WI38 (cell line): Measurements from ENCODE around the gene PACRG.

Experiments used
- H3K4me3 ChIP-seq: 2 replicates; pipeline ENCODE4 v1.5.1; 2011; ENCODE audit warnings: low read depth, mild to moderate bottlenecking, control low read depth, low read length
- TF ChIP-seq, protein P1 (sequence below): IDR thresholded peaks from 2 replicates; pipeline ENCODE4 v1.5.1; 2012; ENCODE audit warnings: low read depth, mild to moderate bottlenecking, control low read depth, low read length

The PACRG gene

DNA sequence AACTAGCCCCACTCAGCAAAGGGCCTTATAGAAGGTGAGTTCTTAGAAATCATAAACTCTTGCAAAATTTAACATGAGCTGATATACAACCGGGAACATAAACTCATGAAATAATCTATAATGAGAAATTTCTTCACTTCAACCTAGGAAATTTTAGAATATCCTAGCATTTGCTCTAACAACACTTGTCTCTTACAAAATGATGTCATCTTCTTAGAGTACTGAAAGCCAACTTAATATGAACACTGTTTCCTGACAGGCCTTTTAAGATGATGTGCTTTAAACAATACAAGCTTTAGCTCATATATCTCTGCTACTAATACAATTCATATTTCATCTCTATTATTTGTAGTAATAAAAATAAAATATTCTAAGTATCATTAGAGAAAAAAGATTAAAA lies 932 bp downstream of the PACRG start:
- H3K4me3 ChIP-seq, result no peak overlapping the region
- TF ChIP-seq, protein P1, sequence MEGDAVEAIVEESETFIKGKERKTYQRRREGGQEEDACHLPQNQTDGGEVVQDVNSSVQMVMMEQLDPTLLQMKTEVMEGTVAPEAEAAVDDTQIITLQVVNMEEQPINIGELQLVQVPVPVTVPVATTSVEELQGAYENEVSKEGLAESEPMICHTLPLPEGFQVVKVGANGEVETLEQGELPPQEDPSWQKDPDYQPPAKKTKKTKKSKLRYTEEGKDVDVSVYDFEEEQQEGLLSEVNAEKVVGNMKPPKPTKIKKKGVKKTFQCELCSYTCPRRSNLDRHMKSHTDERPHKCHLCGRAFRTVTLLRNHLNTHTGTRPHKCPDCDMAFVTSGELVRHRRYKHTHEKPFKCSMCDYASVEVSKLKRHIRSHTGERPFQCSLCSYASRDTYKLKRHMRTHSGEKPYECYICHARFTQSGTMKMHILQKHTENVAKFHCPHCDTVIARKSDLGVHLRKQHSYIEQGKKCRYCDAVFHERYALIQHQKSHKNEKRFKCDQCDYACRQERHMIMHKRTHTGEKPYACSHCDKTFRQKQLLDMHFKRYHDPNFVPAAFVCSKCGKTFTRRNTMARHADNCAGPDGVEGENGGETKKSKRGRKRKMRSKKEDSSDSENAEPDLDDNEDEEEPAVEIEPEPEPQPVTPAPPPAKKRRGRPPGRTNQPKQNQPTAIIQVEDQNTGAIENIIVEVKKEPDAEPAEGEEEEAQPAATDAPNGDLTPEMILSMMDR, result no peak

- TF ChIP-seq, protein P1, result no peak
- no peak overlapping the region for H3K4me3 ChIP-seq
These were observed 2.7 kb downstream of the PACRG start for GRCh38 chr6:162730502-162730901.

DNA sequence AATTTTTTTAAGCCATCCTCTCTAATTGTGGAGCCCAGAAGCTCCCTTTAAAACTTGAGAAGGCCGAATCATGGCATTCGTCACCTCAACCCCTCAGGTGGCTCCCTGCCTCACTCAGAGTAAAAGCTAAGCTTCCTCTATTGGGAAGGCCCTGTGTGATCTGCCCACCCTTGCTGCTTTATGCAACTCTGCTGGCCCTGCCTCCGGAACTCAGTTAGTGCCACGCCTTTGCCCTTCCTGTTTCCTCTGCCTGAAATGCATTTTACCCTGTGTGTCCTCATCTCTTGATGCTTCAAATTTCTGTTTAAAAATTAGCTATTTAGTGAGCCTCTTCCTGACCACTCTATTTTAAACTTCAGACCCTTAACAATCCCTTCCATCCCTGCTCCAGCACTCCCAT lies 5.7 kb downstream of the PACRG start:
- TF ChIP-seq, protein P1, result no peak
- no peak overlapping the region for H3K4me3 ChIP-seq

- no peak overlapping the region for H3K4me3 ChIP-seq
- TF ChIP-seq, protein P1, result no peak
These were observed 9.2 kb downstream of the PACRG start for GRCh38 chr6:162736961-162737360.

DNA sequence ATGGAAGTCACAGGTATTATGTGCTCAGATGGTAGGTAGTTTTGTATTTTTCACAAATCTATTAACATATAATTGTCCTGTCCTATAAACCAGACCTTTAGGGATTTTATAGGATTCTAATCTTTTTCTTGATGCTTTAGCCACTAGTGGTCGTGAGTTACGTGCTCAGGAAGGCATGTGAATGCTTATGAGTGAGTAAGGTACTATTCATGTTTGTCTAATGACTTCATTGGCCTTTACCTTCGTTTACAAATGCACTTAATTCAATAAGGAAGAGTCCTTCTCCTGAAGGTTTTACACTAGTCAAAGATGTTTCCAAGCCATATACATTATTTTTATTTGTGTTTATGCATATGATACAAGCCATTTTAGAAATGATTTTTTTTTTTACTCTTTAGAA lies 23.0 kb downstream of the PACRG start:
- TF ChIP-seq, protein P1, result no peak
- H3K4me3 ChIP-seq, result no peak overlapping the region

DNA sequence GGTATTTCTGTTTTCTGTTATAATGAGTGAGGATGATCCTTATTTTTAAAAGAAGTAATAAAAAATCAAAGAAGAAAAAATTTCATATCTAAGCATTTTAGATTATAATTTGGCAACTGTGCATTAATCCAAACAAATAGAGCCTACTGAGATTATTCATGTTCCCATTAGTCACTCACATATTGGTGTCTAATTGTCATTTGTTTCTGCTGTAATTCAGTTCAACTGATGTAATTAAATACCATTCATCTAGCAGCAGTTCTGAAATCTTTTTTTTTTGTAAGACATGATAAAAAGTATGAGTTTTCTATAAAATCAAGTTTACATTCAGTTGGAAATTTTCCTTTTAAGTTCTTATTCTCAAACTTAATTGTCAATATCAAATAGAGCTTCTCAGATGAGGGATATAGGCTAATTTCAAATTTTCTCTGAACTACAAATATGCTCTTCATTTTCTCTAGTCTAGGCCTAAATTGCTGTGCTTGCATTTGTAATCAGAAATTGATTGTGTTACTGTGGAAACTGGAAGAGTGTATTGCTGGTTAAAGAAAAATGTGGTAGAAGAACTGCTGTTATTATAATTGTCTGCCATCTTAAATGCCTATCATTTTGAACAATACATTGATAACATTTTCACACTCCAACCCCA lies 23.6 kb downstream of the PACRG start:
- no peak overlapping the region for H3K4me3 ChIP-seq
- TF ChIP-seq, protein P1, result no peak

DNA sequence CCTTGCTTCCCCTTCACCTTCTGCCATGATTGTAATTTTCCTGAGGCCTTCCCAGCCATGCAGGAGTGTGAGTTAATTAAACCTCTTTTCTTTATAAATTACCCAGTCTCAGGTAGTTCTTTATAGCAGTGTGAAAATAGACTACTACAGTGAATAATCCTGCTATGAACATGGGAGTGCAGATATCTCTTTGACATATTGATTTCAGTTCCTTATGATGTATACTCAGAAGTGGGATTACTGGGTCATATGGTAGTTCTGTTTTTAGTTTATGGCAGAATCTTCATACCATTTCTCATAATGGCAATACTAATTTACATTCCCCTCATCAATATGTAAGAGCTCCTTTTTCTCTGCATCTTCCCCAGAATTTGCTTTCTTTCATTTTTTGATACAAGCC lies 26.0 kb downstream of the PACRG start:
- H3K4me3 ChIP-seq, result no peak overlapping the region
- TF ChIP-seq, protein P1, result no peak
